ENCODE results near the gene DDX59. TPM values are rescaled to one million over a fixed set of nuclear protein-coding genes. Genes with fewer than 3 reads are reported as not detected.

DDX59 gene
- total and polyA plus RNA-seq, 2 donors, result 18.5 to 34.8 TPM

Other genes with a start within 250 kb of the DDX59 start
- gene KIF14, start 49.2 kb downstream of the DDX59 start, total RNA-seq, result 8.5 TPM
- gene KIF14, start 49.2 kb downstream of the DDX59 start, polyA plus RNA-seq, result 0.09 TPM
- 61.5 TPM for gene CAMSAP2, start 69.0 kb upstream of the DDX59 start, total RNA-seq
- gene CAMSAP2, start 69.0 kb upstream of the DDX59 start, polyA plus RNA-seq, result 15.2 TPM
- gene GPR25, start 203.1 kb upstream of the DDX59 start, total RNA-seq, result not detected
- 0.06 TPM for gene GPR25, start 203.1 kb upstream of the DDX59 start, polyA plus RNA-seq
- gene INAVA, start 225.0 kb upstream of the DDX59 start, total RNA-seq, result 10.1 TPM
- 6.2 TPM for gene INAVA, start 225.0 kb upstream of the DDX59 start, polyA plus RNA-seq

Data from urinary bladder (tissue), 2 donors.